ENCODE measurements around the gene SMDT1. TPM values are rescaled to one million over a fixed set of nuclear protein-coding genes. Genes with fewer than 3 reads are reported as not detected.

The SMDT1 gene
- total and polyA plus RNA-seq, 9 of the 15 experiments (the other 6 are each of a cell fraction or from before 2014, with no cell fraction given): 7.9 to 65.2 (median 14.3) TPM

DNA sequence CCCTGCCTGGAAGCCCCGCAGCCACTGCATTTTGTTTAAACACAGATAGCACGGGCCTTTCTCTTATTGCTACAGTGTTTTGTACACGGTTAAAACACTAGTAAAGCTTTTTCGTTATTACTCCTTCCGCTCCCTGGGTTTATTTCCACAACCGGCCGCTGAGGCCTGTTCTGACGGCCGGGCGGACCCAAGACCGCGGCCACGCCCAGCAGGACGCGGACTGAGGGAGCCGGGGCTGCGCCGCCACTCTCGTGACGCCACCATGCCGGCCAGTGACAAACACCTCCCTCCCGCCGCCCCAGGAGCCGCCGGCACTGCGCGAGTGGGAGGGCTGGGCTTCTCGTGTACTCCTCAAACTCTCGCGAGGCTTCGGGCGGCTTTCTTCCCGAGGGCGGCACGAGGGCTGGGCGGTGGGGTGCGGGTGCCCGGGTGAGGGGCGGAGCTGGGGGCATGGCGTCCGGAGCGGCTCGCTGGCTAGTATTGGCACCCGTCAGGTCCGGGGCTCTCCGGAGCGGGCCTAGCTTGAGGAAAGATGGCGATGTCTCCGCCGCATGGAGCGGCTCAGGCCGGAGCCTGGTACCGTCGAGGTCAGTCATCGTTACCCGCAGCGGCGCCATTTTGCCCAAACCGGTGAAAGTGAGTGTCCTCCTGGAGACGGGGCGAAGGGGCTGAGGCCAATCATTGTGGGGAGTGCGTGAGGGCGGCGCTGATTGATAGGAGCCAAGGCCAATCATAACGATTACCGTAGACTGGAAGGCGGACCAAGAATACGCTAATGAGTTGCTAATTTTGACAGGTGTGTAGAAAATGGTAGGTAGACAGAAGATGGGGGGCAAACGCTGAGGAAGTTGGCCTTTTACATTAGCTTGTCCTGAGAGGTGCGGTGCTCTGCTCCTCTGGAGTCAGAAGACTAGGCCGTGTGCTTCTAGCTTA lies at the start of gene SMDT1 (continued):
- TF ChIP-seq YY1 (IDR thresholded peaks at IDR 0.05; ENCODE audit: borderline replicate concordance in 1 of 3, control insufficient read depth in 1 of 3, extremely low read depth in 1 of 3, insufficient read depth in 3 of 3, insufficient read length in 1 of 3, insufficient replicate concordance in 2 of 3, low read depth in 1 of 3, low read length in 2 of 3) (peak; percentile 85 to 94 (median 91)), NCOA1 (IDR thresholded peaks at IDR 0.05; ENCODE audit: low read depth) (no peak), KDM4B (IDR thresholded peaks at IDR 0.05; ENCODE audit: borderline replicate concordance in 2 of 2, low read depth in 1 of 2) (0 out of 4 replicates have a peak, but pooled peaks of 1 of the 2 experiments have one; percentile 81), ZNF41 (CRISPR knock-in tag; conservative IDR thresholded peaks at IDR 0.05) (peak; percentile 73; the same call in 1 of the 2 replicates), ZNF583 (CRISPR knock-in tag; IDR thresholded peaks at IDR 0.05) (peak; percentile 77; the same call in 1 of the 2 replicates), ASH1L (IDR thresholded peaks at IDR 0.05; ENCODE audit: borderline replicate concordance, low read depth, partially characterized antibody) (peak; percentile 83), ZNF586 (CRISPR knock-in tag; conservative IDR thresholded peaks at IDR 0.05) (no peak)
- TF ChIP-seq, protein P1, sequence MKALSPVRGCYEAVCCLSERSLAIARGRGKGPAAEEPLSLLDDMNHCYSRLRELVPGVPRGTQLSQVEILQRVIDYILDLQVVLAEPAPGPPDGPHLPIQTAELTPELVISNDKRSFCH (CRISPR knock-in tag; IDR thresholded peaks at IDR 0.05): no peak
- TF ChIP-seq, protein P1 (tag; IDR thresholded peaks at IDR 0.05): peak; percentile 87
- TF ChIP-seq, protein P2, sequence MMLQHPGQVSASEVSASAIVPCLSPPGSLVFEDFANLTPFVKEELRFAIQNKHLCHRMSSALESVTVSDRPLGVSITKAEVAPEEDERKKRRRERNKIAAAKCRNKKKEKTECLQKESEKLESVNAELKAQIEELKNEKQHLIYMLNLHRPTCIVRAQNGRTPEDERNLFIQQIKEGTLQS (IDR thresholded peaks at IDR 0.05): no peak
- TF ChIP-seq, protein P2 (CRISPR knock-in tag; conservative IDR thresholded peaks at IDR 0.05): no peak
- TF ChIP-seq, protein P3, sequence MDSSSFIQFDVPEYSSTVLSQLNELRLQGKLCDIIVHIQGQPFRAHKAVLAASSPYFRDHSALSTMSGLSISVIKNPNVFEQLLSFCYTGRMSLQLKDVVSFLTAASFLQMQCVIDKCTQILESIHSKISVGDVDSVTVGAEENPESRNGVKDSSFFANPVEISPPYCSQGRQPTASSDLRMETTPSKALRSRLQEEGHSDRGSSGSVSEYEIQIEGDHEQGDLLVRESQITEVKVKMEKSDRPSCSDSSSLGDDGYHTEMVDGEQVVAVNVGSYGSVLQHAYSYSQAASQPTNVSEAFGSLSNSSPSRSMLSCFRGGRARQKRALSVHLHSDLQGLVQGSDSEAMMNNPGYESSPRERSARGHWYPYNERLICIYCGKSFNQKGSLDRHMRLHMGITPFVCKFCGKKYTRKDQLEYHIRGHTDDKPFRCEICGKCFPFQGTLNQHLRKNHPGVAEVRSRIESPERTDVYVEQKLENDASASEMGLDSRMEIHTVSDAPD (CRISPR knock-in tag; IDR thresholded peaks at IDR 0.05): no peak
- TF ChIP-seq, protein P4, sequence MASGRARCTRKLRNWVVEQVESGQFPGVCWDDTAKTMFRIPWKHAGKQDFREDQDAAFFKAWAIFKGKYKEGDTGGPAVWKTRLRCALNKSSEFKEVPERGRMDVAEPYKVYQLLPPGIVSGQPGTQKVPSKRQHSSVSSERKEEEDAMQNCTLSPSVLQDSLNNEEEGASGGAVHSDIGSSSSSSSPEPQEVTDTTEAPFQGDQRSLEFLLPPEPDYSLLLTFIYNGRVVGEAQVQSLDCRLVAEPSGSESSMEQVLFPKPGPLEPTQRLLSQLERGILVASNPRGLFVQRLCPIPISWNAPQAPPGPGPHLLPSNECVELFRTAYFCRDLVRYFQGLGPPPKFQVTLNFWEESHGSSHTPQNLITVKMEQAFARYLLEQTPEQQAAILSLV (tag; IDR thresholded peaks at IDR 0.05): peak; percentile 76
- TF ChIP-seq, protein P5, sequence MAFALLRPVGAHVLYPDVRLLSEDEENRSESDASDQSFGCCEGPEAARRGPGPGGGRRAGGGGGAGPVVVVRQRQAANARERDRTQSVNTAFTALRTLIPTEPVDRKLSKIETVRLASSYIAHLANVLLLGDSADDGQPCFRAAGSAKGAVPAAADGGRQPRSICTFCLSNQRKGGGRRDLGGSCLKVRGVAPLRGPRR (CRISPR knock-in tag; IDR thresholded peaks at IDR 0.05): no peak
- TF ChIP-seq, protein P6, sequence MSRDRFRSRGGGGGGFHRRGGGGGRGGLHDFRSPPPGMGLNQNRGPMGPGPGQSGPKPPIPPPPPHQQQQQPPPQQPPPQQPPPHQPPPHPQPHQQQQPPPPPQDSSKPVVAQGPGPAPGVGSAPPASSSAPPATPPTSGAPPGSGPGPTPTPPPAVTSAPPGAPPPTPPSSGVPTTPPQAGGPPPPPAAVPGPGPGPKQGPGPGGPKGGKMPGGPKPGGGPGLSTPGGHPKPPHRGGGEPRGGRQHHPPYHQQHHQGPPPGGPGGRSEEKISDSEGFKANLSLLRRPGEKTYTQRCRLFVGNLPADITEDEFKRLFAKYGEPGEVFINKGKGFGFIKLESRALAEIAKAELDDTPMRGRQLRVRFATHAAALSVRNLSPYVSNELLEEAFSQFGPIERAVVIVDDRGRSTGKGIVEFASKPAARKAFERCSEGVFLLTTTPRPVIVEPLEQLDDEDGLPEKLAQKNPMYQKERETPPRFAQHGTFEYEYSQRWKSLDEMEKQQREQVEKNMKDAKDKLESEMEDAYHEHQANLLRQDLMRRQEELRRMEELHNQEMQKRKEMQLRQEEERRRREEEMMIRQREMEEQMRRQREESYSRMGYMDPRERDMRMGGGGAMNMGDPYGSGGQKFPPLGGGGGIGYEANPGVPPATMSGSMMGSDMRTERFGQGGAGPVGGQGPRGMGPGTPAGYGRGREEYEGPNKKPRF (IDR thresholded peaks at IDR 0.05; ENCODE audit: low read depth, low read length): no peak
- TF ChIP-seq, protein P7, sequence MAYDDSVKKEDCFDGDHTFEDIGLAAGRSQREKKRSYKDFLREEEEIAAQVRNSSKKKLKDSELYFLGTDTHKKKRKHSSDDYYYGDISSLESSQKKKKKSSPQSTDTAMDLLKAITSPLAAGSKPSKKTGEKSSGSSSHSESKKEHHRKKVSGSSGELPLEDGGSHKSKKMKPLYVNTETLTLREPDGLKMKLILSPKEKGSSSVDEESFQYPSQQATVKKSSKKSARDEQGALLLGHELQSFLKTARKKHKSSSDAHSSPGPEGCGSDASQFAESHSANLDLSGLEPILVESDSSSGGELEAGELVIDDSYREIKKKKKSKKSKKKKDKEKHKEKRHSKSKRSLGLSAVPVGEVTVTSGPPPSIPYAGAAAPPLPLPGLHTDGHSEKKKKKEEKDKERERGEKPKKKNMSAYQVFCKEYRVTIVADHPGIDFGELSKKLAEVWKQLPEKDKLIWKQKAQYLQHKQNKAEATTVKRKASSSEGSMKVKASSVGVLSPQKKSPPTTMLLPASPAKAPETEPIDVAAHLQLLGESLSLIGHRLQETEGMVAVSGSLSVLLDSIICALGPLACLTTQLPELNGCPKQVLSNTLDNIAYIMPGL (CRISPR knock-in tag; IDR thresholded peaks at IDR 0.05): no peak

Data from K562 (cell line).